ENCODE measurements around the gene NME3. TPM values are rescaled to one million over a fixed set of nuclear protein-coding genes. Genes with fewer than 3 reads are reported as not detected.

NME3 gene
- total and polyA plus RNA-seq, 8 donors = 19.9 to 62.9 (median 35.9) TPM

- DNase-seq (no peak), ATAC-seq (no peak)
- H3K27ac ChIP-seq = no peak overlapping the region
- H3K36me3 ChIP-seq = peaks cover 0 to 81% of the 10 kb centered on the region in 2 donors
- H3K4me1 ChIP-seq = peaks cover 0 to 7% of the 10 kb centered on the region in 2 donors
- no peak for TF ChIP-seq CTCF (IDR thresholded peaks at IDR 0.05)
- no peaks in the 10 kb centered on the region for H3K9me3 ChIP-seq
- intact Hi-C loops (cut with DNase I) = no loop called here
- no peaks in the 10 kb centered on the region for H3K27me3 ChIP-seq
- no peak overlapping the region for H3K4me3 ChIP-seq
These were observed 45.3 kb upstream of the NME3 start for GRCh38 chr16:1816396-1817275.

- no peak for ATAC-seq
- intact Hi-C loops (cut with DNase I) = no loop called here
- Histone ChIP-seq H3K27ac (no peak overlapping the region), H3K4me1 (peaks cover 0 to 7% of the 10 kb centered on the region in 2 donors), H3K27me3 (no peaks in the 10 kb centered on the region), H3K9me3 (no peaks in the 10 kb centered on the region), H3K36me3 (peaks cover 0 to 73% of the 10 kb centered on the region in 2 donors), H3K4me3 (no peak overlapping the region)
- no peak for DNase-seq
- TF ChIP-seq CTCF (IDR thresholded peaks at IDR 0.05) = no peak
These were observed 44.1 kb upstream of the NME3 start for GRCh38 chr16:1815461-1815860.

GRCh38 chr16:1812732-1813163 is 41.4 kb upstream of the NME3 start:
- ATAC-seq (peak; percentile 99), DNase-seq (peak; percentile 67 to 92 (median 87))
- TF ChIP-seq CTCF (IDR thresholded peaks at IDR 0.05) = peak; percentile 23 to 46
- intact Hi-C loops (cut with DNase I) = no loop called here
- Histone ChIP-seq H3K36me3 (peaks cover 0 to 74% of the 10 kb centered on the region in 2 donors), H3K27ac (no peak overlapping the region), H3K4me1 (peaks cover 0 to 7% of the 10 kb centered on the region in 2 donors), H3K27me3 (no peaks in the 10 kb centered on the region), H3K4me3 (no peak overlapping the region), H3K9me3 (no peaks in the 10 kb centered on the region)

GRCh38 chr16:1810536-1810935 is 39.2 kb upstream of the NME3 start:
- Histone ChIP-seq H3K27ac (no peak overlapping the region), H3K9me3 (no peaks in the 10 kb centered on the region), H3K4me3 (no peak overlapping the region), H3K36me3 (peaks cover 0 to 60% of the 10 kb centered on the region in 2 donors), H3K4me1 (peaks cover 0 to 7% of the 10 kb centered on the region in 2 donors), H3K27me3 (no peaks in the 10 kb centered on the region)
- DNase-seq (peak in 1 of 4 donors; percentile 33), ATAC-seq (no peak)
- no peak for TF ChIP-seq CTCF (IDR thresholded peaks at IDR 0.05)
- intact Hi-C loops (cut with DNase I) = no loop called here

GRCh38 chr16:1810106-1810505 is 38.8 kb upstream of the NME3 start:
- DNase-seq (peak in 1 of 4 donors; percentile 57), ATAC-seq (no peak)
- intact Hi-C loops (cut with DNase I) = no loop called here
- Histone ChIP-seq H3K27ac (no peak overlapping the region), H3K9me3 (no peaks in the 10 kb centered on the region), H3K27me3 (no peaks in the 10 kb centered on the region), H3K36me3 (peaks cover 0 to 55% of the 10 kb centered on the region in 2 donors), H3K4me1 (peaks cover 0 to 7% of the 10 kb centered on the region in 2 donors), H3K4me3 (no peak overlapping the region)
- no peak for TF ChIP-seq CTCF (IDR thresholded peaks at IDR 0.05)

All from left lung (tissue), 10 donors.